Measurements from ENCODE around the gene XRCC4. TPM values are rescaled to one million over a fixed set of nuclear protein-coding genes. Genes with fewer than 3 reads are reported as not detected.

Gene XRCC4
- total RNA-seq, 1 donor from 2014 or later: 15.5 TPM

DNA sequence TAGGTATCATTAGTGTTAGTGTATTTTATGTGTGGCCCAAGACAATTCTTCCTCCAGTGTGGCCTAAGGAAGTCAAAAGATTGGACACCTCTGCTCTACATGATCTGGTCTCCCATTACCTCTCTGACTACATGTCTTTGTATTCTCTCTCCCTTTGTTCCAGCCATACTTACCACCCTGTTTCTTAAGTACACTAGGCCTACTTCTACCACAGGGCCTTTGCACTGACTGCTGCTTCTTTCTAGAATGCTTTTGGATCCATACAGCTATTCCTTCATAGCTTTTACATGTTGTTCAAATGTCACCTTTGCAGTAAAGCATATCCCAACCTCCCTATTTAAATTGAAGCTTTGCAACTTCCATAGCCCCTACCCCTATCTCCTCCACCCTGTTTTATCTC lies 5.4 kb downstream of the XRCC4 start:
- no peak for DNase-seq (ENCODE audit: low read depth)
- no peak for FAIRE-seq

DNA sequence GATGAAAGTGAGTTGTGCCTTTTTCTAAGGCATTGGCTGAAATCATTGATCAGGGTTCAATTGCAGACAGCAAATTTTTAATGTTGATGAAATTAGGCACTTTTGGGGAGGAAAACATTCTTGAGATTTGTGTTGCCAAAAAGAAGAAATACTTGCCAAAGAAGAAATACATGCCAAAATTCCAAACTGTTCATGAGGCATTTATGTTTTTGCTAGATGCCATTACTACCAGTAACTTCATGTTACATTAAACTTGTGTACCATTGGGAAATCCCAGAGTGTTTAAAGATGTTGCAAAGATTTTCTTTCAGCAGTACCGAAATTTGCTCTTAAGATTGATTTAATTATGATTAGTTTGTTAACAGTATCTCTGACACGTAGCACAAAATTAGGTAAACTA lies 7.0 kb downstream of the XRCC4 start:
- Histone ChIP-seq H3K9me3 (ENCODE audit: insufficient read depth, low read depth, low read length) (no peaks in the 10 kb centered on the region), H3K27ac (ENCODE audit: low read depth, low read length) (no peak overlapping the region), H3K36me3 (ENCODE audit: insufficient read depth, low read length) (no peaks in the 10 kb centered on the region), H4K20me1 (ENCODE audit: insufficient read depth, low read length) (no peaks in the 10 kb centered on the region), H3K27me3 (ENCODE audit: insufficient read depth, low read length) (no peaks in the 10 kb centered on the region), H3K9ac (ENCODE audit: low read length) (no peak overlapping the region), H2AFZ (ENCODE audit: low read depth, low read length) (no peak overlapping the region), H3K4me3 (ENCODE audit: insufficient read depth, low read depth, low read length) (no peak overlapping the region), H3K79me2 (ENCODE audit: insufficient read depth, low read length) (no peaks in the 10 kb centered on the region), H3K4me1 (ENCODE audit: insufficient read depth, low read length) (no peaks in the 10 kb centered on the region), H3K4me2 (ENCODE audit: low read length) (no peak overlapping the region)
- FAIRE-seq (peak; percentile 47), DNase-seq (ENCODE audit: low read depth) (no peak)
- TF ChIP-seq, protein P1, sequence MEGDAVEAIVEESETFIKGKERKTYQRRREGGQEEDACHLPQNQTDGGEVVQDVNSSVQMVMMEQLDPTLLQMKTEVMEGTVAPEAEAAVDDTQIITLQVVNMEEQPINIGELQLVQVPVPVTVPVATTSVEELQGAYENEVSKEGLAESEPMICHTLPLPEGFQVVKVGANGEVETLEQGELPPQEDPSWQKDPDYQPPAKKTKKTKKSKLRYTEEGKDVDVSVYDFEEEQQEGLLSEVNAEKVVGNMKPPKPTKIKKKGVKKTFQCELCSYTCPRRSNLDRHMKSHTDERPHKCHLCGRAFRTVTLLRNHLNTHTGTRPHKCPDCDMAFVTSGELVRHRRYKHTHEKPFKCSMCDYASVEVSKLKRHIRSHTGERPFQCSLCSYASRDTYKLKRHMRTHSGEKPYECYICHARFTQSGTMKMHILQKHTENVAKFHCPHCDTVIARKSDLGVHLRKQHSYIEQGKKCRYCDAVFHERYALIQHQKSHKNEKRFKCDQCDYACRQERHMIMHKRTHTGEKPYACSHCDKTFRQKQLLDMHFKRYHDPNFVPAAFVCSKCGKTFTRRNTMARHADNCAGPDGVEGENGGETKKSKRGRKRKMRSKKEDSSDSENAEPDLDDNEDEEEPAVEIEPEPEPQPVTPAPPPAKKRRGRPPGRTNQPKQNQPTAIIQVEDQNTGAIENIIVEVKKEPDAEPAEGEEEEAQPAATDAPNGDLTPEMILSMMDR (IDR thresholded peaks at IDR 0.05; ENCODE audit: insufficient read depth, low read depth, low read length): no peak
- no peak for TF ChIP-seq EZH2 (IDR thresholded peaks at IDR 0.05; ENCODE audit: insufficient read depth, low read length)
- H3K4me1 Mint-ChIP-seq (ENCODE audit: low read depth, unreplicated experiment): no peaks in the 10 kb centered on the region
- no peaks in the 10 kb centered on the region for H3K27me3 Mint-ChIP-seq (ENCODE audit: low read depth, unreplicated experiment)
- no peaks in the 10 kb centered on the region for H3K36me3 Mint-ChIP-seq (ENCODE audit: low read depth, unreplicated experiment)
- no peaks in the 10 kb centered on the region for H3K9me3 Mint-ChIP-seq (ENCODE audit: unreplicated experiment)
- no peak overlapping the region for H3K27ac Mint-ChIP-seq (ENCODE audit: unreplicated experiment)
- no peak overlapping the region for H3K4me3 Mint-ChIP-seq (ENCODE audit: unreplicated experiment)

More for the DNA sequence above, 5.4 kb downstream of the XRCC4 start:
- Mint-ChIP-seq H3K27me3 (ENCODE audit: low read depth, unreplicated experiment) (no peaks in the 10 kb centered on the region), H3K4me3 (ENCODE audit: unreplicated experiment) (no peak overlapping the region), H3K4me1 (ENCODE audit: low read depth, unreplicated experiment) (peaks cover 7% of the 10 kb centered on the region), H3K36me3 (ENCODE audit: low read depth, unreplicated experiment) (no peaks in the 10 kb centered on the region), H3K9me3 (ENCODE audit: unreplicated experiment) (no peaks in the 10 kb centered on the region), H3K27ac (ENCODE audit: unreplicated experiment) (no peak overlapping the region)
- TF ChIP-seq EZH2 (IDR thresholded peaks at IDR 0.05; ENCODE audit: insufficient read depth, low read length): no peak
- TF ChIP-seq, protein P1 (IDR thresholded peaks at IDR 0.05; ENCODE audit: insufficient read depth, low read depth, low read length): no peak
- Histone ChIP-seq H3K4me2 (ENCODE audit: low read length) (no peak overlapping the region), H3K79me2 (ENCODE audit: insufficient read depth, low read length) (peaks cover 12% of the 10 kb centered on the region), H2AFZ (ENCODE audit: low read depth, low read length) (no peak overlapping the region), H3K27me3 (ENCODE audit: insufficient read depth, low read length) (no peaks in the 10 kb centered on the region), H3K36me3 (ENCODE audit: insufficient read depth, low read length) (no peaks in the 10 kb centered on the region), H3K4me1 (ENCODE audit: insufficient read depth, low read length) (peaks cover 5% of the 10 kb centered on the region), H3K9ac (ENCODE audit: low read length) (no peak overlapping the region), H3K27ac (ENCODE audit: low read depth, low read length) (no peak overlapping the region), H3K9me3 (ENCODE audit: insufficient read depth, low read depth, low read length) (no peaks in the 10 kb centered on the region), H4K20me1 (ENCODE audit: insufficient read depth, low read length) (no peaks in the 10 kb centered on the region), H3K4me3 (ENCODE audit: insufficient read depth, low read depth, low read length) (no peak overlapping the region)

DNA sequence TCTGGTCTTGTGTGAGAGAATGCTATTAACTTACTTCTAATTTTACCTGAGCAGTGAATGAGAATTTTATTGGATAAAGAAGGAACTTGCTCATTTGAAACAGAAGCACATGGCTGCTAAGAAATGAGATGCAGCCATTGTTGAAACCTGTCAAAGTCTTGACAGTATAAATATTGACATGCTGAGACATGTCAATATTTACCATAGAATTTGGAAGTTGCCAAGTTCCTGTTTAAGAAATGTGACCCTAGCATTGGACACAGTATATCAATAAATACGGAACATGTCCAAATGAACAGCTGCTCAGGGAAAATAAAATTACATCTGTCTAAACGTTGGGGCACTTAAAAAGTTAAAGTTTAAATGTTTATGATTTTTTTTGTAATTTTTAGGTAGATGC lies 7.8 kb downstream of the XRCC4 start:
- Histone ChIP-seq H4K20me1 (ENCODE audit: insufficient read depth, low read length) (no peaks in the 10 kb centered on the region), H3K9ac (ENCODE audit: low read length) (no peak overlapping the region), H2AFZ (ENCODE audit: low read depth, low read length) (no peak overlapping the region), H3K27ac (ENCODE audit: low read depth, low read length) (no peak overlapping the region), H3K79me2 (ENCODE audit: insufficient read depth, low read length) (no peaks in the 10 kb centered on the region), H3K9me3 (ENCODE audit: insufficient read depth, low read depth, low read length) (no peaks in the 10 kb centered on the region), H3K4me2 (ENCODE audit: low read length) (no peak overlapping the region), H3K4me3 (ENCODE audit: insufficient read depth, low read depth, low read length) (no peak overlapping the region), H3K27me3 (ENCODE audit: insufficient read depth, low read length) (no peaks in the 10 kb centered on the region), H3K36me3 (ENCODE audit: insufficient read depth, low read length) (no peaks in the 10 kb centered on the region), H3K4me1 (ENCODE audit: insufficient read depth, low read length) (no peaks in the 10 kb centered on the region)
- Mint-ChIP-seq H3K9me3 (ENCODE audit: unreplicated experiment) (peaks cover 2% of the 10 kb centered on the region), H3K36me3 (ENCODE audit: low read depth, unreplicated experiment) (no peaks in the 10 kb centered on the region), H3K4me1 (ENCODE audit: low read depth, unreplicated experiment) (no peaks in the 10 kb centered on the region), H3K4me3 (ENCODE audit: unreplicated experiment) (no peak overlapping the region), H3K27me3 (ENCODE audit: low read depth, unreplicated experiment) (no peaks in the 10 kb centered on the region), H3K27ac (ENCODE audit: unreplicated experiment) (no peak overlapping the region)
- TF ChIP-seq, protein P1 (IDR thresholded peaks at IDR 0.05; ENCODE audit: insufficient read depth, low read depth, low read length): no peak
- TF ChIP-seq EZH2 (IDR thresholded peaks at IDR 0.05; ENCODE audit: insufficient read depth, low read length): no peak
- FAIRE-seq (no peak), DNase-seq (ENCODE audit: low read depth) (no peak)

All from astrocyte (in vitro differentiated cells and primary cell).